Measurements from ENCODE around the gene FAM185A. TPM values are rescaled to one million over a fixed set of nuclear protein-coding genes. Genes with fewer than 3 reads are reported as not detected.

The FAM185A gene
- total RNA-seq, 4 donors from 2014 or later, result 12.4 to 41.9 (median 16.9) TPM

GRCh38 chr7:102833343-102833742 is 84.5 kb downstream of the FAM185A start:
- DNase-seq (ENCODE audit: low spot score in 2 of 2), result no peak
- no peak overlapping the region for H3K4me3 ChIP-seq
- H3K36me3 ChIP-seq, result peaks cover 4% of the 10 kb centered on the region
- peaks cover 8% of the 10 kb centered on the region for H3K4me1 ChIP-seq
- no peaks in the 10 kb centered on the region for H3K9me3 ChIP-seq
- TF ChIP-seq CTCF (IDR thresholded peaks at IDR 0.05), result no peak
- TF ChIP-seq POLR2AphosphoS5 (IDR thresholded peaks at IDR 0.05), result no peak
- no peak for TF ChIP-seq EP300 (IDR thresholded peaks at IDR 0.05)
- TF ChIP-seq POLR2A (IDR thresholded peaks at IDR 0.05), result no peak
- 79% methylated on average over 5 of the region's 5 CpGs for WGBS
- no peaks in the 10 kb centered on the region for H3K27me3 ChIP-seq
- no peak overlapping the region for H3K27ac ChIP-seq

GRCh38 chr7:102834466-102834865 is 85.7 kb downstream of the FAM185A start:
- H3K27ac ChIP-seq, result no peak overlapping the region
- no peak for DNase-seq (ENCODE audit: low spot score in 2 of 2)
- TF ChIP-seq POLR2AphosphoS5 (IDR thresholded peaks at IDR 0.05) (no peak), EP300 (IDR thresholded peaks at IDR 0.05) (no peak), CTCF (IDR thresholded peaks at IDR 0.05) (no peak), POLR2A (IDR thresholded peaks at IDR 0.05) (no peak)
- H3K4me1 ChIP-seq, result peaks cover 8% of the 10 kb centered on the region
- WGBS, result 85% methylated on average over 1 of the region's 1 CpG
- no peaks in the 10 kb centered on the region for H3K36me3 ChIP-seq
- H3K4me3 ChIP-seq, result no peak overlapping the region
- H3K27me3 ChIP-seq, result no peaks in the 10 kb centered on the region
- no peaks in the 10 kb centered on the region for H3K9me3 ChIP-seq

GRCh38 chr7:102834999-102835398 is 86.2 kb downstream of the FAM185A start:
- H3K27ac ChIP-seq, result no peak overlapping the region
- no peak overlapping the region for H3K4me3 ChIP-seq
- no peak for TF ChIP-seq POLR2AphosphoS5 (IDR thresholded peaks at IDR 0.05)
- TF ChIP-seq POLR2A (IDR thresholded peaks at IDR 0.05), result no peak
- no peak for TF ChIP-seq EP300 (IDR thresholded peaks at IDR 0.05)
- no peak for TF ChIP-seq CTCF (IDR thresholded peaks at IDR 0.05)
- no peaks in the 10 kb centered on the region for H3K9me3 ChIP-seq
- H3K36me3 ChIP-seq, result no peaks in the 10 kb centered on the region
- WGBS, result 37% methylated on average over 1 of the region's 1 CpG
- peaks cover 8% of the 10 kb centered on the region for H3K4me1 ChIP-seq
- no peak for DNase-seq (ENCODE audit: low spot score in 2 of 2)
- no peaks in the 10 kb centered on the region for H3K27me3 ChIP-seq

GRCh38 chr7:102836191-102836919 is 87.6 kb downstream of the FAM185A start:
- Histone ChIP-seq H3K27me3 (no peaks in the 10 kb centered on the region), H3K4me3 (no peak overlapping the region), H3K4me1 (peaks cover 8% of the 10 kb centered on the region), H3K27ac (no peak overlapping the region), H3K36me3 (no peaks in the 10 kb centered on the region), H3K9me3 (no peaks in the 10 kb centered on the region)
- WGBS, result 60% methylated on average over 6 of the region's 6 CpGs
- no peak for DNase-seq (ENCODE audit: low spot score in 2 of 2)
- TF ChIP-seq CTCF (IDR thresholded peaks at IDR 0.05) (no peak), EP300 (IDR thresholded peaks at IDR 0.05) (no peak), POLR2A (IDR thresholded peaks at IDR 0.05) (no peak), POLR2AphosphoS5 (IDR thresholded peaks at IDR 0.05) (no peak)

GRCh38 chr7:102836977-102837376 is 88.2 kb downstream of the FAM185A start:
- TF ChIP-seq CTCF (IDR thresholded peaks at IDR 0.05), result no peak
- no peak for TF ChIP-seq EP300 (IDR thresholded peaks at IDR 0.05)
- no peak for TF ChIP-seq POLR2A (IDR thresholded peaks at IDR 0.05)
- TF ChIP-seq POLR2AphosphoS5 (IDR thresholded peaks at IDR 0.05), result no peak
- WGBS, result 89% methylated on average over 1 of the region's 1 CpG
- Histone ChIP-seq H3K4me1 (peaks cover 10% of the 10 kb centered on the region), H3K9me3 (no peaks in the 10 kb centered on the region), H3K27me3 (no peaks in the 10 kb centered on the region), H3K27ac (no peak overlapping the region), H3K36me3 (no peaks in the 10 kb centered on the region), H3K4me3 (no peak overlapping the region)
- DNase-seq (ENCODE audit: low spot score in 2 of 2), result no peak

All from suprapubic skin (tissue), 4 donors.